ENCODE data around the gene ZBTB4. TPM values are rescaled to one million over a fixed set of nuclear protein-coding genes. Genes with fewer than 3 reads are reported as not detected.

ZBTB4 gene
- total RNA-seq, 1 donor from 2014 or later, result 79.0 TPM

DNA sequence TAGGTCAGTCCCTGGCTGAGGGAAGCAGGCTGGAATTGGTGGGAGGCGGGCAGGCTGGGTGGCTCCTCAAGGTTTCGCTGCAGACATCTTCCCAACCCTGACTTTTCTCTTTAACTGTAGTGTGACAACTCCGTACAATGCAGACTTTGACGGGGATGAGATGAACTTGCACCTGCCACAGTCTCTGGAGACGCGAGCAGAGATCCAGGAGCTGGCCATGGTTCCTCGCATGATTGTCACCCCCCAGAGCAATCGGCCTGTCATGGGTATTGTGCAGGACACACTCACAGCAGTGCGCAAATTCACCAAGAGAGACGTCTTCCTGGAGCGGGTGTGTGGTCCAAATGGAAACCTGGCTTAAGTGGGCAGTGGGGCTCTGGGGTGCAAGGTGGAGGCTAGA lies 19.7 kb upstream of the ZBTB4 start:
- Histone ChIP-seq H3K27ac (no peak overlapping the region), H3K9me3 (no peaks in the 10 kb centered on the region), H3K4me3 (no peak overlapping the region), H3K36me3 (peaks cover 93% of the 10 kb centered on the region), H3K4me1 (peaks cover 13% of the 10 kb centered on the region), H3K27me3 (ENCODE audit: low read depth) (no peaks in the 10 kb centered on the region)
- no peak for ATAC-seq
- intact Hi-C loops (cut with DNase I), result no loop called here
- DNase-seq, result no peak
- no peak for TF ChIP-seq CTCF (IDR thresholded peaks at IDR 0.05)

- ATAC-seq (no peak), DNase-seq (no peak)
- no peak overlapping the region for H3K4me3 ChIP-seq
- H3K9me3 ChIP-seq, result no peaks in the 10 kb centered on the region
- peaks cover 22% of the 10 kb centered on the region for H3K4me1 ChIP-seq
- peaks cover 82% of the 10 kb centered on the region for H3K36me3 ChIP-seq
- no peak overlapping the region for H3K27ac ChIP-seq
- no peak for TF ChIP-seq CTCF (IDR thresholded peaks at IDR 0.05)
- H3K27me3 ChIP-seq (ENCODE audit: low read depth), result no peaks in the 10 kb centered on the region
- intact Hi-C loops (cut with DNase I), result no loop called here
These were observed 18.2 kb upstream of the ZBTB4 start for GRCh38 chr17:7497636-7498035.

- Histone ChIP-seq H3K9me3 (no peaks in the 10 kb centered on the region), H3K4me1 (peaks cover 24% of the 10 kb centered on the region), H3K36me3 (peaks cover 81% of the 10 kb centered on the region), H3K27ac (peak overlapping the region; percentile 8), H3K4me3 (no peak overlapping the region), H3K27me3 (ENCODE audit: low read depth) (no peaks in the 10 kb centered on the region)
- no peak for ATAC-seq
- no peak for TF ChIP-seq CTCF (IDR thresholded peaks at IDR 0.05)
- DNase-seq, result no peak
- intact Hi-C loops (cut with DNase I), result no loop called here
These were observed 17.8 kb upstream of the ZBTB4 start for GRCh38 chr17:7497228-7497627.

DNA sequence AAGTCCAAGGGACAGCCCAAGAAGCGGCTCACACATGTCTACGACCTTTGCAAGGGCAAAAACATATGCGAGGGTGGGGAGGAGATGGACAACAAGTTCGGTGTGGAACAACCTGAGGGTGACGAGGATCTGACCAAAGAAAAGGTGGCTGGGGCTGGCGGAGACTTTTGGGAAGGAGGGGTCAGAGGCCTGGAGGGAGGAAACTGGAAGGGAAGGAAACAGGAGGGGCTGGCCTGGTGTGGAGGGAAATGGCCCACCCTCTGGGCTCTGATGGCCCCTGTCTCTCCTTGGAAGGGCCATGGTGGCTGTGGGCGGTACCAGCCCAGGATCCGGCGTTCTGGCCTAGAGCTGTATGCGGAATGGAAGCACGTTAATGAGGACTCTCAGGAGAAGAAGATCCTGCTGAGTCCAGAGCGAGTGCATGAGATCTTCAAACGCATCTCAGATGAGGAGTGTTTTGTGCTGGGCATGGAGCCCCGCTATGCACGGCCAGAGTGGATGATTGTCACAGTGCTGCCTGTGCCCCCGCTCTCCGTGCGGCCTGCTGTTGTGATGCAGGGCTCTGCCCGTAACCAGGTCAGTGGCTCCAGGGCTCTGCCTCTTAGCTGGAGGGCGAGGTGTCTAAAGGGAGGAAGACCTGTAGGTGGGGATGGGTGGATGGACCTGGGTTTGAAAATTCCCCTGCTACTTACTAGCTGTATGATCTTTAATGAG lies 17.2 kb upstream of the ZBTB4 start:
- ATAC-seq (peak; percentile 16 to 31), DNase-seq (no peak)
- Histone ChIP-seq H3K36me3 (peaks cover 81% of the 10 kb centered on the region), H3K27me3 (ENCODE audit: low read depth) (no peaks in the 10 kb centered on the region), H3K9me3 (no peaks in the 10 kb centered on the region), H3K4me3 (no peak overlapping the region), H3K4me1 (peaks cover 26% of the 10 kb centered on the region), H3K27ac (peak overlapping the region; percentile 8)
- intact Hi-C loops (cut with DNase I), result no loop called here
- TF ChIP-seq CTCF (IDR thresholded peaks at IDR 0.05), result no peak

DNA sequence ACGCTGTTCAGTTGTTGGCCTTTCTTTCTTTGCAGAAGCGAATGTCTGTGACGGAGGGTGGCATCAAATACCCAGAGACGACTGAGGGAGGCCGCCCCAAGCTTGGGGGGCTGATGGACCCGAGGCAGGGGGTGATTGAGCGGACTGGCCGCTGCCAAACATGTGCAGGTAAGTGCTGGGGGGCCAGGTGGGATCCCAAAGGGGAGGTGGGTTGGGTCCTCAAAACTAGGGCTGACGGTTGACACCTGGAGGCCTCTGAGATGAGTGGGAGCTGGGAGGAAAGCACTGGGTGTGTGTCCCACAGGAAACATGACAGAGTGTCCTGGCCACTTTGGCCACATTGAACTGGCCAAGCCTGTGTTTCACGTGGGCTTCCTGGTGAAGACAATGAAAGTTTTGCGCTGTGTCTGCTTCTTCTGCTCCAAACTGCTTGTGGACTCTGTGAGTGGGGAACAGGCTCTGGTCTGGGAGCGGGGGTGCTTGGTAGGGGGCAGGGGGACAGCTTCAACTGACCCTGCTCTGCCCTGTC lies 16.5 kb upstream of the ZBTB4 start:
- Histone ChIP-seq H3K27me3 (ENCODE audit: low read depth) (no peaks in the 10 kb centered on the region), H3K36me3 (peaks cover 74% of the 10 kb centered on the region), H3K4me3 (no peak overlapping the region), H3K27ac (no peak overlapping the region), H3K9me3 (no peaks in the 10 kb centered on the region), H3K4me1 (peaks cover 33% of the 10 kb centered on the region)
- intact Hi-C loops (cut with DNase I), result no loop called here
- no peak for TF ChIP-seq CTCF (IDR thresholded peaks at IDR 0.05)
- DNase-seq (no peak), ATAC-seq (peak in 1 of 2 donors; percentile 23)
